ENCODE results near the gene RALGAPB.

GRCh38 chr20:38473367-38473795 is 738 bp downstream of the RALGAPB start:
- TF ChIP-seq CTCF (IDR thresholded peaks at IDR 0.05 in 2 of 3, conservative IDR thresholded peaks at IDR 0.05 in 1 of 3; ENCODE audit: borderline replicate concordance in 1 of 3, insufficient read depth in 1 of 3, low read depth in 2 of 3, low read length in 2 of 3) (peak in 1 of 3 experiments; percentile 7; a peak in 1 of 6 replicates), ATF3 (IDR thresholded peaks at IDR 0.05) (no peak), POLR2A (IDR thresholded peaks at IDR 0.05; ENCODE audit: borderline replicate concordance, extremely low read depth, insufficient read depth, insufficient read length) (no peak), EZH2 (IDR thresholded peaks at IDR 0.05) (no peak)

All from HCT116 (cell line).